ENCODE measurements around the gene TMEM237.
"Not testable (repeated sequence)": the region's sequence is repeated elsewhere in the genome, so short reads cannot be mapped to it uniquely, and the experiment has no call there.

TMEM237 gene

DNA sequence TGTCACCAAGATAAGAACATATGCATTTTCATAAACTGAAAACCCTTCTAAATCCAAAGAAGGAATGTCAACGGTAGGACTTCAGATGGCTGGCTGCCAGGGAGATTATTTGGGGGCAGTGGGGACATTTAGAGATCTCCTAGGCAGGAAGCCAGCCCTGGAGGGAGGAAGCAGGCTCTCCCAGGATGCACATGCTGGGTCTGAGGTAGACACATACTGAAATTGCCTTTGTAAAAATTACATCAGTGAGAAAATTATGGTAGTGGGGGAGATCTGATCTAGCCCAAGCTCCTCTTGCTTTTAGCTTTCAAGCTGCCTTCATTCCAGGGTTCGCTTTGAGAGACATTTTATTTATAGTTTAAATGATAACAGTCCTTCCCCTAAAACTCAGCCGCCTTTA lies 31.0 kb upstream of the TMEM237 start:
- no peak overlapping the region for H3K4me3 ChIP-seq (ENCODE audit: low read length)
- no peak for DNase-seq (ENCODE audit: low read depth)
- TF ChIP-seq, protein P1, sequence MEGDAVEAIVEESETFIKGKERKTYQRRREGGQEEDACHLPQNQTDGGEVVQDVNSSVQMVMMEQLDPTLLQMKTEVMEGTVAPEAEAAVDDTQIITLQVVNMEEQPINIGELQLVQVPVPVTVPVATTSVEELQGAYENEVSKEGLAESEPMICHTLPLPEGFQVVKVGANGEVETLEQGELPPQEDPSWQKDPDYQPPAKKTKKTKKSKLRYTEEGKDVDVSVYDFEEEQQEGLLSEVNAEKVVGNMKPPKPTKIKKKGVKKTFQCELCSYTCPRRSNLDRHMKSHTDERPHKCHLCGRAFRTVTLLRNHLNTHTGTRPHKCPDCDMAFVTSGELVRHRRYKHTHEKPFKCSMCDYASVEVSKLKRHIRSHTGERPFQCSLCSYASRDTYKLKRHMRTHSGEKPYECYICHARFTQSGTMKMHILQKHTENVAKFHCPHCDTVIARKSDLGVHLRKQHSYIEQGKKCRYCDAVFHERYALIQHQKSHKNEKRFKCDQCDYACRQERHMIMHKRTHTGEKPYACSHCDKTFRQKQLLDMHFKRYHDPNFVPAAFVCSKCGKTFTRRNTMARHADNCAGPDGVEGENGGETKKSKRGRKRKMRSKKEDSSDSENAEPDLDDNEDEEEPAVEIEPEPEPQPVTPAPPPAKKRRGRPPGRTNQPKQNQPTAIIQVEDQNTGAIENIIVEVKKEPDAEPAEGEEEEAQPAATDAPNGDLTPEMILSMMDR (IDR thresholded peaks at IDR 0.05; ENCODE audit: insufficient read depth, low read depth, low read length, missing control alignments), result no peak

DNA sequence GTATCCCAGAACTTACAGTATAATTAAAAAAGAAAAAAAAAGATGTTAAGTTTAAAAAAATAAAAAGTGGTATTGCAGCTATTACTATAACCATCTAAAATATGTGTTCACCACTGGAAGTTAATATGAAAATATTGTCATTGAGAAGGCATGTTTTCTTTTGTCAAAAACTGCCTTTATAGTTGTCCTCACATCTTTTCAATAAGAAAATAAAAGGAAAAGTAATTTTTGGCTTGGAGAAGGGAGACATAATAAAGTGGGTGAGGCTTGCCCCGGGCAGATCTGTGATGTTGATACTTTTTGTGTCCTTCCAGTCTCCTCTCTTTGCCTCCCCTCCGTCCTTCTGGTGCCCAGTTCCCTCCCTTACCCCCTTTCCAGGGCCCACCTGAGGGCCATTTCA lies 30.2 kb upstream of the TMEM237 start:
- DNase-seq (ENCODE audit: low read depth), result no peak
- TF ChIP-seq, protein P1 (IDR thresholded peaks at IDR 0.05; ENCODE audit: insufficient read depth, low read depth, low read length, missing control alignments), result no peak
- H3K4me3 ChIP-seq (ENCODE audit: low read length), result no peak overlapping the region

DNA sequence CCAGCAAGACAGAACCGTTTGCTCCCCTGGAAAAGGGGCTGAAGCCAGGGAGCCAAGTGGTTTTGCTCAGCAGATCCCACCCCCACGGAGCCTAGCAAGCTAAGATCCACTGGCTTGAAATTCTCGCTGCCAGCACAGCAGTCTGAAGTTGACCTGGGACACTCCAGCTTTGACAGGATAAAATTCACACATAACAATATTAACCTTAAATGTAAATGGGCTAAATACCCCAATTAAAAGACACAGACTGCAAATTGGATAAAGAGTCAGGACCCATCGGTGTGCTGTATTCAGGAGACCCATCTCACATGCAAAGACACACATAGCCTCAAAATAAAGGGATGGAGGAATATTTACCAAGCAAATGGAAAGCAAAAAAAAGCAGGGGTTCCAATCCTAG lies 27.9 kb upstream of the TMEM237 start:
- not testable (repeated sequence) for H3K4me3 ChIP-seq (ENCODE audit: low read length); DNase-seq (ENCODE audit: low read depth)

DNA sequence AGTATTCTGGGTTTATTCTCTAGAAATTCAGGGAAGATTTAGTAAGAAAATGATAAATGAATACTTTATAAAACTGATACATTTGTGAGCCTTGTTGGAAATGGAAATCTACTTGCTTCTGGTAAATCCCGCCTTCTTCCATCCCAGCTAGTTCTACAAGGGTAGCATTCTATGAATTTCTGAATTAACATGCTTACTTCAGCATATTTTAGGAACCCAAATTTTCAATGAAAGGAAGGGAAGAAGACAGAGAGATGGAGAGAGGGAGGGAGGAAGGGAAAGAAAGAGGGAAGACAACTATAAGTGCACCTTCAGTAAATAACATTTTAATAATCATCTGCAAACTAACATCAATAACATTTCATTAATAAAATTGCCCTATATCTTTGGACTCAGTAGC lies 26.6 kb upstream of the TMEM237 start:
- TF ChIP-seq, protein P1 (IDR thresholded peaks at IDR 0.05; ENCODE audit: insufficient read depth, low read depth, low read length, missing control alignments), result no peak
- DNase-seq (ENCODE audit: low read depth), result no peak
- H3K4me3 ChIP-seq (ENCODE audit: low read length), result no peak overlapping the region

DNA sequence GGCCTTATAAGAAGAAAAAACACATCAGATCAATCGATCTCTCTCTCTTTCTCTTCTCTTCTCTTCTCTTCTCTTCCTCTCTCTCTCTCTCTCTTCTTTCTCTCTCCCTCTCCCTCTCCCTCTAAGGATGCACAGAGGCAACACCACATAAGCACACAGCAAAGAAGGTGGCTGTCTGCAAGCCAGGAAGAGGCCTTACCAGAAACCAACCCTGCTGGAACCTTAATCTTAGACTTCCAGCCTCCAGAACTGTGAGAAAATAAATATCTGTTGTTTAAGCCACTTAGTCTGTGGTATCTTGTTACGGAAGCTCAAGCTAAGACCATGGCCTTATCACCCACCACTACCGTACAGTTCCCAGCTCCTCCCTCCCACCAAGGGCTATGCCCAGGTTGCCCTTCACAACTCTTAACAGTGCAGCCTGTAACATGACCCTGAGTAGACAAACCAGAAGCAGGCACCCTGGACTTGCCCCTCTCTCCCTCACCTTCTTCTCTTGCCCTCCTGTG lies 25.2 kb upstream of the TMEM237 start:
- no peak overlapping the region for H3K4me3 ChIP-seq (ENCODE audit: low read length)
- no peak for DNase-seq (ENCODE audit: low read depth)
- TF ChIP-seq, protein P1 (IDR thresholded peaks at IDR 0.05; ENCODE audit: insufficient read depth, low read depth, low read length, missing control alignments), result no peak

DNA sequence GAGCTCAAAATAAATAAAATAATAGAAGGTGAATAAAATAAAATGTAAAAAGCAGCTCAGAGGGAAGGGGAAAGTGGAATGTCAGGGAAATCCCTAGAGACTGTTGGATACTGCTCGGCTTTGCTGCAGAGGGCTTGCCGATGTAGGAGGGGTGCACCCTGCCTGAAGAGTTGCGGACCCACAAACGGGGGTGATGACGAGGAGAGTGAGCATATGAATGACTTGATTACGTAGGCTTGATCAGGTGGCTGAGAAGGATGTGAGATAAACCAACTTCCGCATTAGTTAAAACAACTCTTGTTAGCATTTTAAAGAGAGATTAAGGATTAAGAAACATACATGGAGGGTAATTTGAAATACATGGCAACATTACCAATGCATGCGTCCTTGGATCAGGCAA lies 21.0 kb upstream of the TMEM237 start:
- TF ChIP-seq, protein P1 (IDR thresholded peaks at IDR 0.05; ENCODE audit: insufficient read depth, low read depth, low read length, missing control alignments), result no peak
- no peak overlapping the region for H3K4me3 ChIP-seq (ENCODE audit: low read length)
- DNase-seq (ENCODE audit: low read depth), result no peak

DNA sequence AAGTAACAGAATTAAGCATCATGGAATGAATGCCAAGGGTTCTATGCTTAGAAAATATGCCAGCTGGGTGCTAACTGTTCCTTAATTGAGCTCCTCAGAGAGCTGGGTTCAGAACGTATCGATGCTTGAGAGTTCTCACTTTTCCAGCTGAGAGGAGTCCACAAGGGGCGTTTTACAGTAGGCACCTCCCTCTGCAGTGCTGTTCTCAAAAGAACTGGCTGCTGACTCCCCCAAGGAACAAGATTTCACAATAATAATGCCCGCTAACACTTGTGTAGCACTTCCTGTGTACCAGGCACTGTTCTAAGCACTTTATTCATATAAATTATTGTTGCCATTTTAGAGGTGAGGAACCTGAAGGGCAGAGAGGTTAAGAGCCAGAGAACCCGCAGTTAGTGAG lies 18.1 kb upstream of the TMEM237 start:
- TF ChIP-seq, protein P1 (IDR thresholded peaks at IDR 0.05; ENCODE audit: insufficient read depth, low read depth, low read length, missing control alignments), result no peak
- no peak for DNase-seq (ENCODE audit: low read depth)
- H3K4me3 ChIP-seq (ENCODE audit: low read length), result no peak overlapping the region

All from epithelial cell of esophagus (primary cell).